K562 (cell line): ENCODE results near the gene HAUS5. TPM values are rescaled to one million over a fixed set of nuclear protein-coding genes. Genes with fewer than 3 reads are reported as not detected.

Source experiments
- BRD4 ChIP-seq: fragments of 200-600 bp; sonication (generic); IDR thresholded peaks from 2 replicates; pipeline ENCODE4 v1.6.1; 2017; ENCODE audit warnings: inconsistent platforms
- BRF1 ChIP-seq: IDR thresholded peaks from 3 replicates; pipeline ENCODE4 v1.6.1; 2011; ENCODE audit warnings: borderline replicate concordance, mild to moderate bottlenecking; ENCODE audit not compliant: insufficient read length; ENCODE audit errors: extremely low read depth
- BRF2 ChIP-seq: IDR thresholded peaks from 3 replicates; pipeline ENCODE4 v1.6.1; 2011; ENCODE audit warnings: borderline replicate concordance, mild to moderate bottlenecking; ENCODE audit not compliant: insufficient read length, insufficient read depth
- ESRRA ChIP-seq: fragments of 450-650 bp; IDR thresholded peaks from 2 replicates; pipeline ENCODE4 v1.6.1; 2014; ENCODE audit warnings: low read depth, mild to moderate bottlenecking, moderate library complexity, borderline replicate concordance
- HDAC1 ChIP-seq, 2 experiments: fragments of 450-650 bp; IDR thresholded peaks; 2 replicates each; pipeline ENCODE4 v1.6.1; 2016 to 2017; ENCODE audit warnings: inconsistent platforms in 1 of 2, mild to moderate bottlenecking in 1 of 2, moderate library complexity in 1 of 2
- HNRNPH1 ChIP-seq: fragments of 200-400 bp; formaldehyde crosslinking; optimal IDR thresholded peaks from 2 replicates; pipeline ENCODE3; 2017; ENCODE audit warnings: low read depth, mild to moderate bottlenecking, low read length, moderate library complexity
- MAFK ChIP-seq: IDR thresholded peaks from 2 replicates; pipeline ENCODE4 v1.6.1; 2011; ENCODE audit warnings: low read length, improper control_type of control experiment
- MCM5 ChIP-seq: fragments of 450-650 bp; IDR thresholded peaks from 2 replicates; pipeline ENCODE4 v1.6.1; 2016; ENCODE audit warnings: low read depth
- MED1 ChIP-seq: sonication (generic); formaldehyde crosslinking; IDR thresholded peaks from 2 replicates; pipeline ENCODE4 v1.8.1; 2023; ENCODE audit warnings: missing genetic modification reagents, borderline replicate concordance
- NFIC ChIP-seq: fragments of 450-650 bp; IDR thresholded peaks from 2 replicates; pipeline ENCODE4 v1.6.1; 2017; ENCODE audit warnings: mild to moderate bottlenecking, inconsistent platforms
- NR0B1 ChIP-seq: fragments of 450-650 bp; IDR thresholded peaks from one replicate; pipeline ENCODE4 v1.6.1; 2018; ENCODE audit warnings: mild to moderate bottlenecking, moderate library complexity; ENCODE audit not compliant: partially characterized antibody
- NR2F6 ChIP-seq: fragments of 450-650 bp; formaldehyde crosslinking; IDR thresholded peaks from 2 replicates; pipeline ENCODE4 v1.4.0; 2020; ENCODE audit warnings: mild to moderate bottlenecking
- POLR2G ChIP-seq: fragments of 200-400 bp; formaldehyde crosslinking; IDR thresholded peaks from 2 replicates; pipeline ENCODE4 v1.6.1; 2017; ENCODE audit warnings: low read depth, mild to moderate bottlenecking, antibody characterized with exemption, low read length, moderate library complexity
- RFX1 ChIP-seq: fragments of 450-650 bp; IDR thresholded peaks from 2 replicates; pipeline ENCODE4 v1.6.1; 2016; ENCODE audit warnings: mild to moderate bottlenecking, moderate library complexity
- SUPT5H ChIP-seq: fragments of 450-650 bp; IDR thresholded peaks from 2 replicates; pipeline ENCODE4 v1.6.1; 2016
- TCF7 ChIP-seq: sonication (generic); IDR thresholded peaks from 2 replicates; pipeline ENCODE4 v1.6.1; 2016; ENCODE audit warnings: antibody characterized with exemption, borderline replicate concordance
- ZBTB11 ChIP-seq, 3 experiments: fragments of 200-800 bp in 1 of 3; fragments of 250-450 bp in 1 of 3; fragments of 450-650 bp in 1 of 3; sonication (Bioruptor Pico) in 1 of 3; sonication (Bioruptor generic) in 1 of 3; formaldehyde crosslinking in 1 of 3; IDR thresholded peaks; 2 replicates each; pipeline versions ENCODE4 v1.6.1 to v1.8.0; 2016 to 2022; ENCODE audit warnings: mild to moderate bottlenecking in 2 of 3, missing genetic modification characterization in 2 of 3, missing compliant biosample characterization in 1 of 3, moderate library complexity in 1 of 3
- ZBTB33 ChIP-seq: sonication (generic); formaldehyde crosslinking; IDR thresholded peaks from 2 replicates; pipeline ENCODE4 v1.8.1; 2023; ENCODE audit warnings: mild to moderate bottlenecking, missing genetic modification reagents
- ZNF12 ChIP-seq: sonication (generic); formaldehyde crosslinking; IDR thresholded peaks from 2 replicates; pipeline ENCODE4 v1.4.0; 2020; ENCODE audit warnings: mild to moderate bottlenecking, missing genetic modification reagents
- ZNF354B ChIP-seq: fragments of 250-450 bp; sonication (Bioruptor Pico); IDR thresholded peaks from 2 replicates; pipeline ENCODE4 v1.4.0; 2020
- polyA plus RNA-seq, 8 experiments: library from polyadenylated mRNA; depleted of rRNA in 4 of 8; stranded (reverse) in 5 of 8; unstranded in 3 of 8; fragments of >200 nt; fragmentation: Nextera tagmentation in 2 of 8; fragmentation: Illumina TruSeq in 1 of 8; extraction: Ambion mirVana in 2 of 8; extraction: Trizol in 1 of 8; gene quantifications; 2 replicates each; pipeline versions ENCODE4 v1.2.1 to v1.2.3, GENCODE V29; 2011 to 2014; ENCODE audit warnings: inconsistent platforms in 1 of 8, missing spikeins in 1 of 8
- total RNA-seq, 7 experiments: library from RNA; depleted of rRNA in 6 of 7; stranded (reverse); fragments of >200 nt in 6 of 7; fragmentation: Illumina TruSeq in 2 of 7; extraction: Trizol in 2 of 7; gene quantifications; 2 replicates each; pipeline versions ENCODE4 v1.2.1 to v1.2.3, GENCODE V29; 2011 to 2021; ENCODE audit warnings: low replicate concordance in 1 of 7

Gene HAUS5
- total and polyA plus RNA-seq, 9 of the 15 experiments (the other 6 are each of a cell fraction or from before 2014, with no cell fraction given) = 3.5 to 41.3 (median 14.2) TPM

GRCh38 chr19:35648017-35648961 is 35.8 kb downstream of the HAUS5 start, which contains the start of gene COX6B1 (continued):
- TF ChIP-seq ZBTB11 (CRISPR knock-in tag; IDR thresholded peaks at IDR 0.05) = peak; percentile 16 to 95 (median 69); a peak in 5 of 6 replicates
- TF ChIP-seq ZNF354B = no peak
- TF ChIP-seq ESRRA = peak; percentile 96
- TF ChIP-seq HDAC1 (IDR thresholded peaks at IDR 0.05) = 0 out of 4 replicates have a peak, but pooled peaks of 1 of the 2 experiments have one; percentile 53
- no peak for TF ChIP-seq NR0B1
- peak; percentile 77 for TF ChIP-seq POLR2G
- no peak for TF ChIP-seq MCM5
- no peak for TF ChIP-seq NFIC
- TF ChIP-seq NR2F6 (CRISPR knock-in tag) = no peak
- TF ChIP-seq TCF7 = no peak
- no peak for TF ChIP-seq MED1 (CRISPR knock-in tag)
- TF ChIP-seq RFX1 = no peak
- TF ChIP-seq MAFK = no peak
- peak; percentile 92 for TF ChIP-seq SUPT5H
- TF ChIP-seq ZNF12 = no peak
- no peak for TF ChIP-seq BRF2
- no peak for TF ChIP-seq BRF1
- no peak for TF ChIP-seq HNRNPH1
- TF ChIP-seq BRD4 = no peak
- TF ChIP-seq ZBTB33 (CRISPR knock-in tag) = no peak
